Right kidney (tissue), 1 donor: ENCODE measurements around the gene ADCY5.

Source experiments
- DNase-seq: peaks from one replicate; pipeline ENCODE4 v3.0.0-alpha.2; 2016

Gene ADCY5

GRCh38 chr3:123341871-123342630 is 106.8 kb downstream of the ADCY5 start:
- DNase-seq, result no peak

DNA sequence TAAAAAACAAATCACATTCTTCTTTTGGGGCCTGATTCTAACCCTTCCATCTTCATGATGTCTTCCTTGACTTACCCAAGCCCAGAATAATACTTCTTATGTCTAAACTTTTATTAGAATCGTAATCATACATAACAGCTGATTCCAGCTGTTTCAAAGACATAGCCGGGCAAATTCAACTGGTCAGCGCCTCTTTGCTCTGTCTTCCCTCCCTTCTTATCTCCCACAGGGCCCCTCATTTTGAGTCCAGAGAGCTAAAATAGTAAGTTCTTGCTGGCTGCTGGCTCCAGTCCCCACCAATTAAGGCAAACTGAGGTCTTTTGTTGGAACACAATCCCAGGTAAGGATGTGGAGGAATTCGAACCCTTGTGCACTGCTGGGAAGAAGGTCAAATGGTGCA is 108.6 kb downstream of the ADCY5 start:
- no peak for DNase-seq

DNA sequence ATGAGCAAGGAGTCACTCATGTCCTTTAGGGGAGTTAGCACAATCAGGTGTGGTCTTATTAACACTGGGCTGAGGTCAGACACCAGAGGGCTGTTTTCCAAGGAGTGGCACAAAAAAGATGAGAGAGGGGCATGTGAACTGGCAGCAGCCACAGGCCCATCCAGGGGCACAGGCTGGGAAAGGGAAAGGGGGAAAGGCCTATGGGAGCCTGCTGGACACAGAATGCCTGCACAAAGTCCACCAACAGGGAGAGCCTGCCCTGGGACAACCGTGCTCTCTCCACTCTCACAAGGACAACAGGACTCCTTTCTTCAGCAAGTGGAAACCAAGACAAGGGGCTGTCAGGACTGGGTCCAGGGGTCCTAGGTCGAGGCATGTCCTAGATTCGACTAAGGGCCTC is 109.6 kb downstream of the ADCY5 start:
- no peak for DNase-seq

DNA sequence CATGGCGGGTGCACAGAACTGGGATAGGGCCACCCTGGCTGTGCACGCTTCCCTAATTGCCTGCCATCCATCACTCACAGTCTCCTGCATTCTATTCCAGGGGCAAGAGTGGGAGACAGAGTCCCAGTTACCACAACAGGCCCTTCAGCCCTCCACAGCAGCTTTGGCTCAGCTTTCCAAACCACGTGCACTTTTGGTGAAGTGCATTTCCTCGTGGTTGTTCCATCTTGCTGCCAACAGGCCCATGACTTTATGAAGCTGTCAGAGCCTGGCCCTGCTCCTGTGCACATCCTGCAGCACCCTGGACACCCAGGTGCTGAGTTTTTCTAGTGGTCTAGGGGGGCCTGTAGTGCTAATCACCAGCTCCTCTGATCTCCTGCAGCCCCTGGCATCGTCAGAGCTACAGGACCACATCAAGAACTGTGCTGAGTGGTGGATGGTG is 110.2 kb downstream of the ADCY5 start:
- DNase-seq, result no peak

DNA sequence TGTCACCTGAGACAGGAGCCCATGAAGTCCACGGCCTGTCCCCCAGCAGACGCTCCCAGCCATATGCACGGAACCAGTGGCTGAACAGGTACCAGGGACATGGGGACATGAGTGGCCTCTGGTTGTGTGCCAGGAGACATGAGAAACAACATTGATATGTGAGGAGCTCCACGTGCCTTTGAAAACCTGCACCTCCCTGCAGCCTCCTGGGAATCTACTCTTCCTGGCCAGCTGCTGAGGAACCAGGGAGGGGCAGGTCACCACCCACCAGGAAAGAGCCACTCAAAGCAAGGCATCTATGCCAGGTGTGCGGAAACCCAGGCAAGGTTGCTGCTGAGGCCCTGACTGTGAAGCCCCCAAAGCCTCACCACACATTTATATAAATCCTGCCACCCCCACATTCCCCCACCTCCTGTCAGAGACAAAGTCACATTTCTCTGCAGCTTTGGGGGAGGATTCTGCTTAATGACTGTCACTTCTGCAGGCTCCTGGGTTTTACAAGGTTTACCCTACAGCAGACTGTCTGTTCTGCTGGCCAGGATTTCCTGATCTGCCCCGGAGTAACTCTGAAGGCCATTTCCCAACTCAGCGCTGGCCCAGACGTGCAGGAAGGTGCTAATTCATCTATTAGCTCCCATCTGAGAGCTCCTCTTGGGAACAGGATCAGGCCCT is 110.8 kb downstream of the ADCY5 start:
- DNase-seq, result no peak

- DNase-seq, result no peak
Observed at GRCh38 chr3:123337226-123337625, 111.7 kb downstream of the ADCY5 start.

GRCh38 chr3:123336441-123336851 is 112.4 kb downstream of the ADCY5 start:
- no peak for DNase-seq

- no peak for DNase-seq
Observed at GRCh38 chr3:123336001-123336400, 112.9 kb downstream of the ADCY5 start.

DNA sequence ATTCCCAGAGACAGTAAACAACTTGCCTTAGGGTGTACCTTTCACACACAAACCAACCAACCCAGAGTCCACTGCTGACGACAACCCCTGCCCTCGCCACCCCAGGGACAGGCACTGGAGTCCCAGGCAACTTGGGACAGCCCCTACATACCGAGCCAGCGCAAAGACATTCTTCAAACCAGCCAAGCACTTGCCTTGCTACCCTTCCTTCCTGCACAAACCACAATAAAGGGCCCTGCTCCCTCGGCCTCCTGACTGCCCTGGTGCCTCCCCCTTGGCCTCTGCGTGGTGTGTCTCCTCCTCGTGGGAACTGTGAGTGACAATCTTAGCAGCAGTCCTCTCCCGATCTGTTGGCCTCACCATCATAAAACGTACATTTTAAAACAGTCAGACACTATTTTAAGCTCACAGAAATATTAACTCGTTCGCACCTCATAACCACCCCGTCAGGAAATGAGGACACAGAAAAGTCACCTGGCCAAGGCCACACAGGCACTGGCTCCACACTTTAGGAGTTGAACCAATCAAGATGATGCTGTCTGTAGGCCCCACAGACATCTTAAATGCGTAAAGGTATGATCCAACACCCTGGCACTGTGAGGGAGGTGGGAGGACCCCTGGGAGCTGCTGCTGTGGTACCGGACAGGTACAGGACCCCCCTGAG is 113.8 kb downstream of the ADCY5 start:
- no peak for DNase-seq

DNA sequence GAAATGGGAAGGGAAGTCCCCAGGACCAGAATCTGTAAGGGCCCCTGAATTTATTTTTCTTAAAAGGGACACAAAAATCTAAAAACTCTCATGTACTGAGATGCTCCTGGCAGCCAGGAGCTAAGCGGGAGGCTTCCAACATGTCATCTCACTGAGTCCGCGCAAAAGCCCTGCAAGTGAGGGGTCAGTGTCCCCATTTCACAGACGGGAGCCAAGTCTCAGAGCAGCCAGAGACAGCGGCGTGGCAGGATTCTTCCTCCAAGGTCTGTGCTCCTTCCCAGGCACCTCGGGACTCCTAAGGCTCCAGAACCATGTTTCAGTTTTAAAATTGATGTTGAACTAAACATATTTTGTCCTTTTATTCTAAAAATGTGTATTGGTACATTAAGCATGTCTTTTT is 114.8 kb downstream of the ADCY5 start:
- DNase-seq, result no peak

GRCh38 chr3:123333401-123333800 is 115.5 kb downstream of the ADCY5 start:
- DNase-seq, result no peak

GRCh38 chr3:123332124-123332641 is 116.7 kb downstream of the ADCY5 start:
- DNase-seq, result no peak

GRCh38 chr3:123331651-123332050 is 117.2 kb downstream of the ADCY5 start:
- no peak for DNase-seq

- DNase-seq, result no peak
Observed at GRCh38 chr3:123331006-123331405, 117.9 kb downstream of the ADCY5 start.

DNA sequence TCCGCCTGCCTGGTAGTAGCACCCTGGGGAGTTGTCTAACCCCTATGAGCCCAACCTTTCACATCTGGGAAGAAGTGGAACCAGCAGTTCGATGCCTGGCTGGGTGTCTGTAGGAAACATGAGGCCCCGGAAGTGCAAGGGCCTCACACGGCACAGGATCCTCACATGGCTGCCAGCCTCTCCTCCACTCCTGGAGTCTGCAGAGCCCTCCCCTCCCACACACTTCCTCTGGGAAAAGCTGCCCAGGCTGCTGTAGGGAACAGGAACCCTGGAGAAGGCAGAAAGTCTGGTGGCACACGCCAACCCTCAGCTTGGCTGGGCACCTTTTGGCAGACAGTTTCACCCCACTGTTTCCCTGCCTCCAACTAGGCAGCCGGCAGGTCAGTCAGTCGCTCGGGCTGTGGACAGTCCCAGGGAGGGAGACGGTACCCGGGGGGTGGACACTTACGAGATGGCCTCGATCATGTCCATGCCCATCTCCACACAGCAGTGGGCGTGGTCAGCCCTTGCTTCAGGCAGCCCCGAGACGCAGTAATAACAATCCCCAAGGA is 118.4 kb downstream of the ADCY5 start:
- no peak for DNase-seq

GRCh38 chr3:123329636-123330340 is 119.1 kb downstream of the ADCY5 start:
- DNase-seq, result no peak

DNA sequence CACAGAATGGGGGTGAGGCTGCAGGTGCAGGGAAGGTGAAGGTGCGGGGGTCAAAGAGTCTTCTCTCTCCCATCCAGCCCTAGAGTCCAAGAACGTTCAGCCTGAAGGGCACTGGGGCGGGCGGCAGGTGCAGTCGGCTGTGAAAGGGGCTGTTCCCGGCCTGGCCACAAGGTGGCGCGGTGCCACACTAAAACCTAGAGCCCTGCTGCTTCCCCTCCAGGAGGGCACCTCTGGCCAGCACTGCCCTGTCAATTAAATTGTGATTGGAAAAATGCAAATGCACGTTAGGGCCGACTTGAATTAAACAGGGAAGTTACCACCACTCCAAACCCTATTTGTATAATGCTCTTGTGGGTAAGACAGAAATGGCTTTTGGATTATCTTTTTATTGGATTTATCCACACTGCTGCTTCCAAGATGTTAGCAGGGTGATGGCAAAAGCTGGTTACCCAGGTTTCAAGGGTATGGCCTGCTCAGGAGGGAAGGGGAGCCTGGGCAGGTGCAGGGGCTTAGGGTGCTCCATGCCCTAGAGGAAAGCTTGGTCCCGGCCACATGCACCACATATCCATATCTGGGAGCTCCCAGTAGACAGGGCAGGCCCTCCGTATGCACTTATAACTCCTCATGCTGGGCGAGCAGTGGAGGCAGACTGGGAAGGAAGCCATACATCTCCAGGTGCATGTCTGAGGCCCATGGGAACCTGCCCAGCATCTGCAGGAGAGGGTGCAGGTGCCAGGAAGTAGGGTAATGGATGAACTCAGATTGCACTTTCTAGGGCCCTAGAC is 119.8 kb downstream of the ADCY5 start:
- DNase-seq, result peak; percentile 69

GRCh38 chr3:123327956-123328850 is 120.7 kb downstream of the ADCY5 start:
- DNase-seq, result no peak

DNA sequence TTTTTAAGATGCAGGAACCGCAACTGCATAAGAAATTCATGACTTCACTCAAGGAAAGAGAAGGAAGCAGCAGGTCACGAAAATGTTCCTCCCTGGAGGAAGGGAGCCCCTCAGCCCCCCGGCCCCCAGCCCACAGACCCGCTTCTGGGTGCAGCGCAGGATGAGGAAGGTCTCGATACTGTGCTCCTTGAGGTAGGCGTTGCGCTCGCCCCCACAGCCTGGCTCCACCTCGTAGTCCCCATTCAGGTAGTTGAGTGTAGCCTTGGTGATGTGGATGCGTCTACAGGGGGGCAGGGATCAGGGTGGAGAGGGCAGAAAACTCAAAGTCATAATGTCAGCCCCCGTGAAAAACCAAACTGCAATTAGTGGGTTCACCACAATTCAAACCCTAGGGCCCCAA is 121.4 kb downstream of the ADCY5 start:
- DNase-seq, result no peak

DNA sequence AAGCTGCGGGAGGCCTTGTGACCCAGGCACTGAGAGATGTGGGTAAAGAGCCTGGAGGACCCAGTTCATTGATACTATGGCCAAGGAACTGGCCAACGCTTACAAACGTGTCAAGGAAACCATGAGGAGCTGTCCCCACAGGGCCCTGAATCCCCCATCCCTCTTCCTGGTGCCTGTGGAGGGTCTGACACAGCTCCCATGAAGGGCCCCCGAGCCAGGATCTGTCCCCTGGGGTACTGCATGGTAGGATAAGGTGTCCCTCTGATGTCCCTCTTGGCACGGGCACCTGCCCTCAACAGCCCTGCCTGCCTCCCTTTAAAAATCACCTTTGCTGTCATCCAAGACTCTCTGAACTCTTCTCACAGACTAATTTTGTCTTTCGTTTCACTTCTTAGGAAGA is 122.4 kb downstream of the ADCY5 start:
- no peak for DNase-seq
